Mucosa of rectum (tissue), 2 donors: ENCODE results near the gene CNRIP1.

Experiments used
- H3K27ac ChIP-seq, 2 donors: one replicate each; pipeline ENCODE4 v1.7.0; 2013; ENCODE audit warnings: inconsistent platforms in 2 of 2, low read depth in 2 of 2, low read length in 2 of 2
- H3K27me3 ChIP-seq, 2 donors: one replicate each; pipeline ENCODE4 v1.7.0; 2013; ENCODE audit warnings: low read length in 2 of 2; ENCODE audit not compliant: control insufficient read depth in 2 of 2, insufficient read depth in 2 of 2
- H3K36me3 ChIP-seq, 2 donors: one replicate each; pipeline ENCODE4 v1.7.0; 2013; ENCODE audit warnings: low read length in 2 of 2; ENCODE audit not compliant: control insufficient read depth in 2 of 2, insufficient read depth in 2 of 2
- H3K4me1 ChIP-seq, 2 donors: one replicate each; pipeline ENCODE4 v1.7.0; 2013; ENCODE audit warnings: low read length in 2 of 2, mild to moderate bottlenecking in 1 of 2; ENCODE audit not compliant: control insufficient read depth in 2 of 2, insufficient read depth in 2 of 2
- H3K4me3 ChIP-seq, 2 donors: one replicate each; pipeline ENCODE4 v1.7.0; 2013; ENCODE audit warnings: low read length in 2 of 2
- H3K9ac ChIP-seq, 2 donors: one replicate each; pipeline ENCODE4 v1.7.0; 2013; ENCODE audit warnings: low read length in 2 of 2, low read depth in 1 of 2, mild to moderate bottlenecking in 1 of 2
- H3K9me3 ChIP-seq, 2 donors: one replicate each; pipeline ENCODE4 v1.7.0; 2013; ENCODE audit warnings: low read length in 2 of 2; ENCODE audit not compliant: control insufficient read depth in 2 of 2
- donor health status: healthy.
- donor health status: Normal muscosa, but diverticular disease.

CNRIP1 gene

GRCh38 chr2:68252400-68253218, 67.1 kb downstream of the CNRIP1 start, which contains the start of gene PPP3R1:
Gene PPP3R1, minus strand, starts transcription at chr2:68252532. Its CDS starts 405 bp downstream, at chr2:68252127.
- H3K27me3 ChIP-seq = no peaks in the 10 kb centered on the region
- peaks cover 28 to 30% of the 10 kb centered on the region in 2 donors for H3K4me1 ChIP-seq
- H3K36me3 ChIP-seq = no peaks in the 10 kb centered on the region
- H3K4me3 ChIP-seq = peak within 1 kb of the TSS; percentile 90 to 95
- H3K27ac ChIP-seq = peak within 1 kb of the TSS; percentile 99
- H3K9ac ChIP-seq = peak within 1 kb of the TSS; percentile 94 to 96
- no peaks in the 10 kb centered on the region for H3K9me3 ChIP-seq

GRCh38 chr2:68251855-68252399, 67.8 kb downstream of the CNRIP1 start:
- peak overlapping the region; percentile 99 for H3K27ac ChIP-seq
- H3K27me3 ChIP-seq = no peaks in the 10 kb centered on the region
- H3K4me1 ChIP-seq = peaks cover 28 to 31% of the 10 kb centered on the region in 2 donors
- peak overlapping the region; percentile 87 to 94 for H3K9ac ChIP-seq
- H3K4me3 ChIP-seq = peak overlapping the region; percentile 90 to 95
- H3K9me3 ChIP-seq = no peaks in the 10 kb centered on the region
- H3K36me3 ChIP-seq = no peaks in the 10 kb centered on the region

GRCh38 chr2:68251187-68251854, 68.4 kb downstream of the CNRIP1 start:
- Histone ChIP-seq H3K9me3 (no peaks in the 10 kb centered on the region), H3K9ac (peak overlapping the region; percentile 94 to 96), H3K27ac (peak overlapping the region; percentile 99), H3K27me3 (no peaks in the 10 kb centered on the region), H3K36me3 (no peaks in the 10 kb centered on the region), H3K4me3 (peak overlapping the region; percentile 90 to 95), H3K4me1 (peaks cover 32 to 34% of the 10 kb centered on the region in 2 donors)

GRCh38 chr2:68250652-68251186, 69.0 kb downstream of the CNRIP1 start:
- H3K9ac ChIP-seq = peak overlapping the region; percentile 94 to 96

GRCh38 chr2:68250196-68250595, 69.6 kb downstream of the CNRIP1 start:
- no peaks in the 10 kb centered on the region for H3K27me3 ChIP-seq
- no peaks in the 10 kb centered on the region for H3K9me3 ChIP-seq
- H3K9ac ChIP-seq = peak overlapping the region; percentile 94 to 96
- peaks cover 32 to 34% of the 10 kb centered on the region in 2 donors for H3K4me1 ChIP-seq
- peak overlapping the region; percentile 90 to 95 for H3K4me3 ChIP-seq
- peak overlapping the region; percentile 99 for H3K27ac ChIP-seq
- H3K36me3 ChIP-seq = no peaks in the 10 kb centered on the region

More at GRCh38 chr2:68250652-68251186, 69.0 kb downstream of the CNRIP1 start:
- peak overlapping the region; percentile 90 to 95 for H3K4me3 ChIP-seq
- H3K4me1 ChIP-seq = peaks cover 32 to 34% of the 10 kb centered on the region in 2 donors
- H3K9me3 ChIP-seq = no peaks in the 10 kb centered on the region
- no peaks in the 10 kb centered on the region for H3K27me3 ChIP-seq
- H3K36me3 ChIP-seq = no peaks in the 10 kb centered on the region
- peak overlapping the region; percentile 99 for H3K27ac ChIP-seq

GRCh38 chr2:68248806-68249205, 70.9 kb downstream of the CNRIP1 start:
- peak overlapping the region in 1 of 2 donors; percentile 5 for H3K9ac ChIP-seq
- H3K4me1 ChIP-seq = peaks cover 32 to 37% of the 10 kb centered on the region in 2 donors
- no peaks in the 10 kb centered on the region for H3K27me3 ChIP-seq
- no peak overlapping the region for H3K27ac ChIP-seq
- H3K9me3 ChIP-seq = no peaks in the 10 kb centered on the region
- no peak overlapping the region for H3K4me3 ChIP-seq
- H3K36me3 ChIP-seq = no peaks in the 10 kb centered on the region

- H3K9me3 ChIP-seq = no peaks in the 10 kb centered on the region
- no peak overlapping the region for H3K27ac ChIP-seq
- H3K4me1 ChIP-seq = peaks cover 32 to 37% of the 10 kb centered on the region in 2 donors
- H3K4me3 ChIP-seq = peak overlapping the region in 1 of 2 donors; percentile 8
- H3K9ac ChIP-seq = peak overlapping the region in 1 of 2 donors; percentile 5
- H3K27me3 ChIP-seq = no peaks in the 10 kb centered on the region
- H3K36me3 ChIP-seq = no peaks in the 10 kb centered on the region
Observed at GRCh38 chr2:68248361-68248760, 71.4 kb downstream of the CNRIP1 start.

GRCh38 chr2:68246396-68246795, 73.4 kb downstream of the CNRIP1 start:
- H3K36me3 ChIP-seq = no peaks in the 10 kb centered on the region
- no peaks in the 10 kb centered on the region for H3K27me3 ChIP-seq
- H3K4me3 ChIP-seq = no peak overlapping the region
- no peak overlapping the region for H3K9ac ChIP-seq
- no peak overlapping the region for H3K27ac ChIP-seq
- no peaks in the 10 kb centered on the region for H3K9me3 ChIP-seq
- H3K4me1 ChIP-seq = peaks cover 32 to 37% of the 10 kb centered on the region in 2 donors

- no peak overlapping the region for H3K27ac ChIP-seq
- H3K36me3 ChIP-seq = no peaks in the 10 kb centered on the region
- H3K27me3 ChIP-seq = no peaks in the 10 kb centered on the region
- H3K9ac ChIP-seq = no peak overlapping the region
- H3K4me1 ChIP-seq = peaks cover 29 to 36% of the 10 kb centered on the region in 2 donors
- H3K4me3 ChIP-seq = no peak overlapping the region
- no peaks in the 10 kb centered on the region for H3K9me3 ChIP-seq
Observed at GRCh38 chr2:68245672-68246071, 74.1 kb downstream of the CNRIP1 start.
